Endothelial cell of umbilical vein (primary cell): ENCODE results near the gene DSCAML1. TPM values are rescaled to one million over a fixed set of nuclear protein-coding genes. Genes with fewer than 3 reads are reported as not detected.

ENCODE experiments used
- BruUV-seq: library from RNA; stranded (reverse); fragments of 400-500 nt; replicated peaks from 2 replicates; lab custom pipeline; 2021; lab: Mats Ljungman, UMichigan
- CTCF ChIA-PET: fragments of 300-600, 350-600 bp; sonication (Branson Sonifier 250); formaldehyde crosslinking; loops from one replicate; lab custom pipeline; 2021; ENCODE audit warnings: antibody characterized with exemption, inconsistent platforms; lab: Charles Lee
- POLR2A ChIA-PET: fragments of 300-600, 350-600 bp; sonication (Branson Sonifier 250); formaldehyde crosslinking; loops from one replicate; lab custom pipeline; 2021; ENCODE audit warnings: antibody characterized with exemption, inconsistent platforms; lab: Charles Lee
- DNase-seq: peaks from one replicate; pipeline ENCODE4 v3.0.0-alpha.2; 2011; ENCODE audit warnings: low read depth, low spot score
- FAIRE-seq: peaks from 2 replicates; lab custom pipeline; 2011; peaks lifted over from hg19 to GRCh38; lab: Jason Lieb, UNC
- H2AFZ ChIP-seq: 2 replicates; pipeline ENCODE4 v1.6.0; 2012; ENCODE audit warnings: low read depth, low read length, control low read depth, inconsistent platforms
- H3K27ac ChIP-seq: 2 replicates; pipeline ENCODE4 v1.5.1; 2011; ENCODE audit warnings: low read depth, mild to moderate bottlenecking, control low read depth, low read length, moderate library complexity; ENCODE audit not compliant: insufficient read depth
- H3K27me3 ChIP-seq, 2 experiments: 2 replicates each; pipeline versions ENCODE4 v1.6.0 to v1.6.1; 2011; ENCODE audit warnings: low read length in 2 of 2, mixed read lengths in 1 of 2; ENCODE audit not compliant: control insufficient read depth in 2 of 2, insufficient read depth in 2 of 2
- H3K36me3 ChIP-seq, 2 experiments: 2 replicates in 1 of 2; 3 replicates in 1 of 2; pipeline ENCODE4 v1.5.1; 2011; ENCODE audit warnings: low read length in 2 of 2, mild to moderate bottlenecking in 1 of 2, moderate library complexity in 1 of 2; ENCODE audit not compliant: control insufficient read depth in 2 of 2, insufficient read depth in 2 of 2; ENCODE audit errors: extremely low read depth in 1 of 2
- H3K4me1 ChIP-seq: 3 replicates; pipeline ENCODE4 v1.5.1; 2011; ENCODE audit warnings: mild to moderate bottlenecking, low read length; ENCODE audit not compliant: control insufficient read depth, insufficient read depth; ENCODE audit errors: extremely low read depth
- H3K4me2 ChIP-seq: 2 replicates; pipeline ENCODE4 v1.6.1; 2011; ENCODE audit warnings: low read length, control low read depth, mixed read lengths; ENCODE audit not compliant: insufficient read depth
- H3K4me3 ChIP-seq, 3 experiments: fragments of 200-600 bp in 1 of 3; sonication (generic), shearing (Covaris generic) in 1 of 3; replicated peaks in 1 of 3; 2 replicates each; pipeline ENCODE4 v1.5.1; 2011 to 2016; ENCODE audit warnings: control low read depth in 3 of 3, low read length in 3 of 3, mild to moderate bottlenecking in 2 of 3, inconsistent platforms in 1 of 3, low read depth in 1 of 3, moderate library complexity in 1 of 3; ENCODE audit not compliant: insufficient read depth in 1 of 3
- H3K79me2 ChIP-seq: 2 replicates; pipeline ENCODE4 v1.6.0; 2012; ENCODE audit warnings: low read length, inconsistent platforms; ENCODE audit not compliant: control insufficient read depth, insufficient read depth
- H3K9ac ChIP-seq: replicated peaks from 2 replicates; pipeline ENCODE3; 2011; ENCODE audit warnings: low read length, control low read depth; ENCODE audit not compliant: insufficient read depth; ENCODE audit errors: extremely low read depth
- H3K9me1 ChIP-seq: replicated peaks from 3 replicates; pipeline ENCODE4 v1.6.0; 2011; ENCODE audit warnings: mild to moderate bottlenecking, low read length; ENCODE audit not compliant: control insufficient read depth, insufficient read depth; ENCODE audit errors: extremely low read depth
- H3K9me3 ChIP-seq: replicated peaks from 2 replicates; pipeline ENCODE4 v1.5.1; 2012; ENCODE audit warnings: low read length, inconsistent platforms; ENCODE audit not compliant: control insufficient read depth, insufficient read depth
- H4K20me1 ChIP-seq: replicated peaks from 2 replicates; pipeline ENCODE3; 2011; ENCODE audit warnings: mild to moderate bottlenecking, low read length; ENCODE audit not compliant: control insufficient read depth, insufficient read depth; ENCODE audit errors: extremely low read depth
- CTCF ChIP-seq, 2 donors: IDR thresholded peaks; 1 replicate in 1 of 2; 2 replicates in 1 of 2; pipeline ENCODE4 v1.5.1; 2011; ENCODE audit warnings: low read length in 2 of 2, mild to moderate bottlenecking in 2 of 2, moderate library complexity in 2 of 2, control low read depth in 1 of 2, inconsistent platforms in 1 of 2, low read depth in 1 of 2; ENCODE audit not compliant: insufficient read depth in 1 of 2; ENCODE audit errors: extremely low read depth in 1 of 2
- EZH2 ChIP-seq: IDR thresholded peaks from 2 replicates; pipeline ENCODE4 v1.6.1; 2012; ENCODE audit warnings: borderline replicate concordance, low read depth, mild to moderate bottlenecking, moderate library complexity, low read length, inconsistent platforms; ENCODE audit not compliant: severe bottlenecking
- FOS ChIP-seq: IDR thresholded peaks from 2 replicates; pipeline ENCODE4 v1.6.1; 2011; ENCODE audit warnings: mild to moderate bottlenecking, low read length, moderate library complexity, borderline replicate concordance; ENCODE audit not compliant: insufficient read depth
- GATA2 ChIP-seq: IDR thresholded peaks from 2 replicates; pipeline ENCODE4 v1.7.0; 2011; ENCODE audit warnings: low read depth, mild to moderate bottlenecking, moderate library complexity, mixed read lengths, low read length; ENCODE audit not compliant: insufficient read length, insufficient read depth
- JUN ChIP-seq: IDR thresholded peaks from 2 replicates; pipeline ENCODE4 v1.6.1; 2011; ENCODE audit warnings: borderline replicate concordance, low read depth; ENCODE audit not compliant: insufficient read length, insufficient read depth
- MAX ChIP-seq: IDR thresholded peaks from 2 replicates; pipeline ENCODE4 v1.6.1; 2011; ENCODE audit not compliant: insufficient read depth, insufficient read length
- MYC ChIP-seq: IDR thresholded peaks from one replicate; pipeline ENCODE4 v1.6.1; 2011; ENCODE audit warnings: mild to moderate bottlenecking, low read depth, low read length
- POLR2A ChIP-seq: IDR thresholded peaks from 2 replicates; pipeline ENCODE4 v1.6.1; 2012; ENCODE audit warnings: low read depth, mild to moderate bottlenecking, control low read depth, low read length
- POLR2AphosphoS5 ChIP-seq: IDR thresholded peaks from 2 replicates; pipeline ENCODE4 v1.6.1; 2012; ENCODE audit warnings: low read depth, mild to moderate bottlenecking, control low read depth, low read length, moderate library complexity; ENCODE audit not compliant: insufficient read depth
- dilution Hi-C: fragments of 300-500 bp; cut with MboI; formaldehyde crosslinking; loops from one replicate; pipeline ENCODE4 v1.15.0; 2019; ENCODE audit warnings: low sequenced_read_pairs; ENCODE audit not compliant: extremely low pct_ligation_motif_present
- intact Hi-C: fragments of 100-400 bp; cut with micrococcal nuclease; formaldehyde crosslinking; loops from one replicate; pipeline ENCODE4 v1.10.0; 2022
- polyA plus RNA-seq, 4 experiments: library from polyadenylated mRNA; depleted of rRNA in 3 of 4; stranded (reverse) in 3 of 4; unstranded in 1 of 4; fragments of >200 nt; gene quantifications; 2 replicates each; pipeline versions ENCODE4 v1.2.1 to v1.2.3, GENCODE V29; 2011 to 2012; ENCODE audit warnings: missing spikeins in 1 of 4
- total RNA-seq: library from RNA; stranded (reverse); gene quantifications from 2 replicates; pipeline ENCODE4 v1.2.3, GENCODE V29; 2021

The DSCAML1 gene
- total and polyA plus RNA-seq, 2 donors (not counting 3 experiments of a cell fraction or from before 2014, with no cell fraction given), result not detected

DNA sequence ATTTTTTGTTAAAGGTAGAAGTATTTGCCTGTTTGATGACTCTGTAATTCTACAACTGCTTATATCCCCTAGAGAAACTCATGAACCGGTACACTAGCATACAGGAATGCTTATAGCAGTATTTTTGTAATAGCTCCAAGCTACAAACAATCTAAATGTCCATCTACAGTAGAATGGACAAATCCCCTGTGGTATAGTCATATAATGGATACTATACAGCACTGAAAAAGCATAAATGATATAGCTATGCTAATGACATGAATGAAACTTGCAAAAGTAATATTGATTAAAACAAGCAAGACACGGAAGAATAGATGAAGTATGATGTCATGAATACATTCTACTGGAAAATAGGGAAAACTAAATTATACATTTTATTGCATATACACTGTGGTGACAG, 326.4 kb downstream of the DSCAML1 start:
- dilution Hi-C loops (no loop called here), intact Hi-C loops (no loop called here)
- DNase-seq (no peak), FAIRE-seq (no peak)
- POLR2A ChIA-PET, result no interaction called here
- H4K20me1 ChIP-seq, result no peaks in the 10 kb centered on the region
- no peak overlapping the region for H3K27ac ChIP-seq
- no peaks in the 10 kb centered on the region for H3K27me3 ChIP-seq
- no peak overlapping the region for H3K4me2 ChIP-seq
- H3K4me3 ChIP-seq, result no peak overlapping the region
- H3K9ac ChIP-seq, result no peak overlapping the region
- H3K79me2 ChIP-seq, result no peaks in the 10 kb centered on the region
- no peaks in the 10 kb centered on the region for H3K36me3 ChIP-seq
- TF ChIP-seq POLR2A (no peak), POLR2AphosphoS5 (no peak), EZH2 (no peak), MYC (no peak), MAX (no peak), FOS (no peak), JUN (no peak), GATA2 (no peak), CTCF (IDR thresholded peaks at IDR 0.05; ENCODE audit: extremely low read depth in 1 of 2, insufficient read depth in 1 of 2, low read depth in 1 of 2, low read length in 2 of 2) (no peak)
- no peaks in the 10 kb centered on the region for H3K4me1 ChIP-seq
- no TSS peak for BruUV-seq
- CTCF ChIA-PET, result interaction anchor here (1.7 kb wide), 1 partner anchor 44 kb away, joined by 8 read pairs; no protein-coding TSS in a partner anchor
- H2AFZ ChIP-seq, result no peak overlapping the region
- H3K9me3 ChIP-seq, result no peaks in the 10 kb centered on the region
- H3K9me1 ChIP-seq, result no peaks in the 10 kb centered on the region
